ENCODE measurements around the gene CCDC34. TPM values are rescaled to one million over a fixed set of nuclear protein-coding genes. Genes with fewer than 3 reads are reported as not detected.

Gene CCDC34, protein sequence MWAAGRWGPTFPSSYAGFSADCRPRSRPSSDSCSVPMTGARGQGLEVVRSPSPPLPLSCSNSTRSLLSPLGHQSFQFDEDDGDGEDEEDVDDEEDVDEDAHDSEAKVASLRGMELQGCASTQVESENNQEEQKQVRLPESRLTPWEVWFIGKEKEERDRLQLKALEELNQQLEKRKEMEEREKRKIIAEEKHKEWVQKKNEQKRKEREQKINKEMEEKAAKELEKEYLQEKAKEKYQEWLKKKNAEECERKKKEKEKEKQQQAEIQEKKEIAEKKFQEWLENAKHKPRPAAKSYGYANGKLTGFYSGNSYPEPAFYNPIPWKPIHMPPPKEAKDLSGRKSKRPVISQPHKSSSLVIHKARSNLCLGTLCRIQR
- total RNA-seq: 1.2 and 3.1 TPM in 2 replicates

DNA sequence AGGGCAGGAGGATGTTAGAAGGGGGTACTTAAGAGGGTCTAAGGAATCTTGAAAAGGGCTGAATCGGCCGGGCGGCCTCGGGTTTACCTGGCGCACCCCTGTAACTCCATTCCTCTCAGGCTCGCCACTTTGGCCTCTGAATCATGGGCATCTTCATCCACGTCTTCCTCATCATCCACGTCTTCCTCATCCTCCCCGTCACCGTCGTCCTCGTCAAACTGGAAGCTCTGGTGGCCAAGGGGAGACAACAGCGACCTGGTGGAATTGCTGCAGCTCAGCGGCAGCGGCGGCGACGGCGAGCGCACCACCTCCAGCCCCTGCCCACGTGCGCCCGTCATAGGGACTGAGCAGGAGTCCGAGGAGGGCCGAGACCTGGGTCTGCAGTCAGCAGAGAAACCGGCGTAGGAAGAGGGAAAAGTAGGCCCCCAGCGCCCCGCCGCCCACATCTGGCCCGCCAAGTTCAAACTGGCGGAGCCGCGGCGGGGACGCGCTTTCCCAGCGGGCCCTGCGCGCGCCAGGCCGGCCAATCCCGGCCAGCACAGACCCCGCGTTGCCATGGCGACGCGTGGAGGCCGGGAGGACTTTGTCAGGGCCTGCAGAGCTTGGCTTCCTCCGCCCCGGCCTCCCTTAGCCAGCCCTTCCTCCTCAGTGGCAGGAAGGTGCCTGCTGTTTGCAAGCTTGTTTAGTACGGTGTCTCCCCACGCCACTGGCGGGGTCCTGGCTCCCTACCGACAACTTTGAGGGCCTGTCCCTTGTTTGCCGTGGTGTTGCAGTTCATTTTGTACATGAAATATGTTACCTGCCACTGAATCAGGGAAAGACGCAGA lies at the start of gene CCDC34:
CCDC34 (minus strand) TSS at position 467 of the 827 bp plus-strand sequence; CDS start at position 446, 21 bp downstream.

Other genes starting within 250 kb of the CCDC34 start
- gene LGR4, start 109.6 kb upstream of the CCDC34 start, total RNA-seq: 7.0 and 17.6 TPM in 2 replicates
- gene LIN7C, start 143.6 kb upstream of the CCDC34 start, total RNA-seq: 15.7 and 19.7 TPM in 2 replicates